GM12878 (cell line): Measurements from ENCODE around the gene HIVEP3. TPM values are rescaled to one million over a fixed set of nuclear protein-coding genes. Genes with fewer than 3 reads are reported as not detected.

ENCODE experiments used
- ATAC-seq: fragments of 200-7000 bp; cut with Tn5 transposase; 3 replicates; pipeline ENCODE4 v1.9.1; 2020; ENCODE audit warnings: mild to moderate bottlenecking, moderate library complexity
- BruUV-seq: library from RNA; stranded (reverse); fragments of 400-500 nt; replicated peaks from 2 replicates; lab custom pipeline; 2021; lab: Mats Ljungman, UMichigan
- CTCF ChIA-PET: fragments of 300-600 bp; sonication (Branson Sonifier 250); formaldehyde crosslinking; extraction: SDS; loops from one replicate; lab custom pipeline; 2021; ENCODE audit warnings: inconsistent platforms; lab: Yijun Ruan, JAX
- POLR2A ChIA-PET: fragments of 350-600 bp; formaldehyde crosslinking; extraction: SDS; loops from one replicate; lab custom pipeline; 2021; ENCODE audit warnings: inconsistent platforms; lab: Charles Lee
- RAD21 ChIA-PET: fragments of 300-600 bp; sonication (Branson Sonifier 250); formaldehyde crosslinking; loops from one replicate; lab custom pipeline; 2023; ENCODE audit warnings: antibody characterized with exemption; ENCODE audit not compliant: unreplicated experiment; lab: Charles Lee
- SMC1A ChIA-PET: fragments of 300-600 bp; sonication (Branson Sonifier 250); formaldehyde crosslinking; loops from one replicate; lab custom pipeline; 2023; ENCODE audit not compliant: unreplicated experiment, uncharacterized antibody; lab: Charles Lee
- DNase-seq: peaks from one replicate; pipeline ENCODE4 v3.0.0-alpha.2; 2011; ENCODE audit warnings: low read depth, low spot score
- FAIRE-seq: peaks from 3 replicates; lab custom pipeline; 2011; peaks lifted over from hg19 to GRCh38; lab: Jason Lieb, UNC
- H2AFZ ChIP-seq: 2 replicates; pipeline ENCODE4 v1.6.0; 2011; ENCODE audit warnings: low read depth, low read length, control low read depth; ENCODE audit not compliant: control insufficient read depth
- H3K27ac ChIP-seq: 2 replicates; pipeline ENCODE4 v1.5.1; 2011; ENCODE audit warnings: control low read depth; ENCODE audit not compliant: control insufficient read depth, insufficient read depth
- H3K27me3 ChIP-seq, 2 experiments: replicated peaks in 1 of 2; 2 replicates each; pipeline versions ENCODE4 v1.6.0 to v1.6.1; 2011; ENCODE audit warnings: low read length in 1 of 2; ENCODE audit not compliant: control insufficient read depth in 2 of 2, insufficient read depth in 2 of 2
- H3K36me3 ChIP-seq, 2 experiments: 2 replicates each; pipeline ENCODE4 v1.5.1; 2011; ENCODE audit warnings: low read length in 1 of 2; ENCODE audit not compliant: control insufficient read depth in 2 of 2, insufficient read depth in 2 of 2
- H3K4me1 ChIP-seq: 2 replicates; pipeline ENCODE4 v1.6.1; 2011; ENCODE audit warnings: mild to moderate bottlenecking, low read length, moderate library complexity, mixed read lengths; ENCODE audit not compliant: control insufficient read depth, insufficient read depth
- H3K4me2 ChIP-seq: 2 replicates; pipeline ENCODE4 v1.6.0; 2011; ENCODE audit warnings: control low read depth; ENCODE audit not compliant: control insufficient read depth, insufficient read depth
- H3K4me3 ChIP-seq: fragments of 200-600 bp; sonication (generic); 2 replicates; pipeline ENCODE4 v1.5.1; 2016
- H3K79me2 ChIP-seq: 2 replicates; pipeline ENCODE4 v1.6.0; 2011; ENCODE audit warnings: low read length; ENCODE audit not compliant: control insufficient read depth, insufficient read depth
- H3K9ac ChIP-seq: 2 replicates; pipeline ENCODE4 v1.8.0; 2011; ENCODE audit warnings: low read length, control low read depth, mixed read lengths; ENCODE audit not compliant: control insufficient read depth, insufficient read depth
- H3K9me3 ChIP-seq: replicated peaks from 3 replicates; pipeline ENCODE4 v1.5.1; 2011; ENCODE audit warnings: mild to moderate bottlenecking, low read length; ENCODE audit not compliant: control insufficient read depth, insufficient read depth
- H4K20me1 ChIP-seq: 2 replicates; pipeline ENCODE4 v1.6.0; 2011; ENCODE audit not compliant: control insufficient read depth, insufficient read depth
- BACH1 ChIP-seq: fragments of 450-650 bp; IDR thresholded peaks from 2 replicates; pipeline ENCODE4 v1.6.1; 2017; ENCODE audit warnings: mild to moderate bottlenecking, borderline replicate concordance
- CHD2 ChIP-seq: IDR thresholded peaks from 2 replicates; pipeline ENCODE4 v1.6.1; 2011; ENCODE audit warnings: low read depth, low read length, improper control_type of control experiment, borderline replicate concordance
- ETV6 ChIP-seq, 2 experiments: fragments of 450-650 bp in 1 of 2; IDR thresholded peaks in 1 of 2; conservative IDR thresholded peaks in 1 of 2; 2 replicates each; pipeline ENCODE4 v1.6.1; 2014; ENCODE audit warnings: antibody characterized with exemption in 1 of 2, borderline replicate concordance in 1 of 2, low read depth in 1 of 2, mild to moderate bottlenecking in 1 of 2, moderate library complexity in 1 of 2
- EZH2 ChIP-seq: IDR thresholded peaks from 2 replicates; pipeline ENCODE4 v1.6.1; 2012; ENCODE audit warnings: low read depth, mild to moderate bottlenecking, control low read depth, inconsistent platforms, low read length, borderline replicate concordance; ENCODE audit not compliant: control insufficient read depth
- GATAD2B ChIP-seq: fragments of 450-650 bp; conservative IDR thresholded peaks from 2 replicates; pipeline ENCODE4 v1.6.1; 2017; ENCODE audit warnings: low read depth, mild to moderate bottlenecking, moderate library complexity
- IKZF1 ChIP-seq: fragments of 450-650 bp; conservative IDR thresholded peaks from 2 replicates; pipeline ENCODE4 v1.6.1; 2017; ENCODE audit warnings: antibody characterized with exemption, mild to moderate bottlenecking
- NR2C2 ChIP-seq: IDR thresholded peaks from 2 replicates; pipeline ENCODE4 v1.6.1; 2011; ENCODE audit warnings: borderline replicate concordance, low read depth; ENCODE audit not compliant: control insufficient read depth, insufficient read length
- NRF1 ChIP-seq: conservative IDR thresholded peaks from 2 replicates; pipeline ENCODE4 v1.6.1; 2011; ENCODE audit warnings: mild to moderate bottlenecking, low read depth, low read length, improper control_type of control experiment
- POLR2AphosphoS2 ChIP-seq: IDR thresholded peaks from 2 replicates; pipeline ENCODE4 v1.6.1; 2011; ENCODE audit warnings: low read depth, mild to moderate bottlenecking, low read length, improper control_type of control experiment, moderate library complexity
- RCOR1 ChIP-seq: conservative IDR thresholded peaks from 2 replicates; pipeline ENCODE4 v1.6.1; 2012; ENCODE audit warnings: low read depth, low read length, improper control_type of control experiment
- SIN3A ChIP-seq: IDR thresholded peaks from 2 replicates; pipeline ENCODE4 v1.6.1; 2012; ENCODE audit warnings: low read depth, low read length, improper control_type of control experiment
- SMAD5 ChIP-seq: IDR thresholded peaks from 2 replicates; pipeline ENCODE4 v1.6.1; 2016; ENCODE audit warnings: antibody characterized with exemption, low read depth
- SREBF2 ChIP-seq: IDR thresholded peaks from 2 replicates; pipeline ENCODE4 v1.6.1; 2012; ENCODE audit warnings: mild to moderate bottlenecking, low read length
- SRF ChIP-seq, 2 experiments: IDR thresholded peaks; 2 replicates each; pipeline ENCODE4 v1.6.1; 2011; ENCODE audit warnings: low read depth in 2 of 2, low read length in 2 of 2, mild to moderate bottlenecking in 1 of 2, moderate library complexity in 1 of 2
- TARDBP ChIP-seq: IDR thresholded peaks from 2 replicates; pipeline ENCODE4 v1.6.1; 2016; ENCODE audit warnings: borderline replicate concordance
- TCF3 ChIP-seq: IDR thresholded peaks from 2 replicates; pipeline ENCODE4 v1.6.1; 2012; ENCODE audit warnings: low read depth, mild to moderate bottlenecking, low read length, borderline replicate concordance; ENCODE audit not compliant: insufficient read depth
- ZBTB33 ChIP-seq: fragments of 450-650 bp; IDR thresholded peaks from 2 replicates; pipeline ENCODE4 v1.6.1; 2017; ENCODE audit warnings: mild to moderate bottlenecking
- ZZZ3 ChIP-seq: IDR thresholded peaks from 2 replicates; pipeline ENCODE4 v1.6.1; 2011; ENCODE audit warnings: low read depth; ENCODE audit not compliant: control insufficient read depth, insufficient read length
- WGBS: methylation state at CpG from one replicate; pipeline ENCODE4 v1.1.6; 2016; ENCODE audit warnings: low lambda C conversion rate; ENCODE audit not compliant: insufficient replicate concordance, insufficient coverage; ENCODE audit errors: missing lambda C conversion rate; 5-methylcytosine and 5-hydroxymethylcytosine counted together
- in situ Hi-C: fragments of 300-500 bp; cut with MboI; formaldehyde crosslinking; loops from 9 replicates; pipeline ENCODE4 v1.14.3; 2018; ENCODE audit warnings: mixed read lengths
- intact Hi-C: fragments of 100-400 bp; cut with micrococcal nuclease; formaldehyde crosslinking; loops from one replicate; pipeline ENCODE4 v1.14.2; 2022; ENCODE audit not compliant: unreplicated experiment
- polyA plus RNA-seq, 11 experiments: library from polyadenylated mRNA; depleted of rRNA in 4 of 11; unstranded in 6 of 11; stranded (reverse) in 5 of 11; fragments of >200 nt; fragmentation: Nextera tagmentation in 4 of 11; fragmentation: Illumina TruSeq in 1 of 11; extraction: Ambion mirVana in 4 of 11; extraction: Trizol in 1 of 11; gene quantifications; 1 replicate in 1 of 11; 2 replicates in 10 of 11; pipeline versions ENCODE4 v1.2.1 to v1.2.3, GENCODE V29; 2011 to 2016; ENCODE audit warnings: inconsistent platforms in 2 of 11, missing spikeins in 2 of 11, low read depth in 1 of 11
- total RNA-seq, 4 experiments: library from RNA; depleted of rRNA in 3 of 4; stranded (reverse); fragments of >200 nt in 3 of 4; fragmentation: Illumina TruSeq in 1 of 4; extraction: Trizol in 1 of 4; gene quantifications; 2 replicates each; pipeline versions ENCODE4 v1.2.1 to v1.2.3, GENCODE V29; 2013 to 2021
- TF ChIP-seq, protein P1 (sequence below): fragments of 450-650 bp; conservative IDR thresholded peaks from 2 replicates; pipeline ENCODE4 v1.6.1; 2017; ENCODE audit warnings: mild to moderate bottlenecking, moderate library complexity

HIVEP3 gene
- total and polyA plus RNA-seq, 10 of the 15 experiments (the other 5 are each of a cell fraction or from before 2014, with no cell fraction given), result 1.8 to 13.6 (median 3.8) TPM

DNA sequence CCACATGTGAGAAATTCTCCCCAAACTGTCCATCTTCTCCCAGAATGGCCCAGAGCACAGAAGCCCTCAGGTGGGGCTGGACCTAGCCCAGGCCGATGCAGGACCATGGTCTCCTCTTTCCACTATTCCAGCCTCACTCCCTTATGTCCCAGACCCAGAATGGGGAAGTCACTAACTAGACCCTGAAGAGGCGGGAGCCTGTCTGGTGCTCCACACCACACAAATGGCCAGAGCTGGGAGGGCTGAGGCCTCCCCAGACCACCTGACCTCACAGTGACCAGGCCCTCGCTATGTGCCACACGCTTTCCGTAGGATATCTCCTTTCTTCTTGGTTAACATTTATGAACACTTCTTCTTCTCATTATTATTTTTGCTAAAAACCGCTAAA is 379.3 kb downstream of the HIVEP3 start (continued):
- no peak for TF ChIP-seq EZH2
- TF ChIP-seq SIN3A, result no peak
- TF ChIP-seq SMAD5, result no peak
- no peak for TF ChIP-seq CHD2
- TF ChIP-seq IKZF1, result no peak
- TF ChIP-seq SRF (IDR thresholded peaks at IDR 0.05; ENCODE audit: low read depth in 2 of 2, low read length in 2 of 2), result no peak
- TF ChIP-seq TARDBP, result no peak
- TF ChIP-seq NRF1, result no peak

DNA sequence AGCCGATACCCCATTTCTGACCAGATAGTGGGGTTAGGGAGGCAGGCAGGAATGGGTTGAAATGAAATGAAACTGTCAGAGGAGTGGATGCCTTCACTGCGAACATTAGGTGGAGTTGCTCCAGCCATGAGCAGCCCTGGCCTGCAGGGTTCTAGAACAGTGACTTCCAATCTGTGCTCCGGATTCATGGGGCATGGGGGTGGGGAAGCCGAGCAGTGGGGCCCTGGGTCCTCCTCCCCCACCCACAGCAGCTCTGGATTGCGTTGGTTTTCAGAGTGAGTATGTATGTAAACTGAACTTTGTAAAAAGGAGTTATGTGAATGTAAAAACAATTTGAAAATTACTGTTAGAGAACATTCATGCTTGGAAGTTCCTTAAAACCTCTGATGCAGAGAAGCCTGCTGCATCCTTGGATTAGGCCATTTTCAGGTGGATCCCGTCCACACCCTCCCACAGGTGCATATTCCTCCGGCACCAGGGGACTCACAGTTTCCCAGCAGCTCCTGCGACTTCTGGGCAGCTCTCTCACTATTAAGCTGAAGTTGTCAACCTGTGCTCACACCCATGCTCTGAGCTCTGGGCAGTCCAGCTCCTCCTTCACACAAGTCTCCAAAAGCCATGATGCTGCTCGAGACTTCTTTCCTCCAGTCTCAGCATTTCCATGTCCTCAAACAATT is 379.8 kb downstream of the HIVEP3 start:
- H3K9ac ChIP-seq, result no peak overlapping the region
- H3K9me3 ChIP-seq, result no peaks in the 10 kb centered on the region
- H3K36me3 ChIP-seq, result peaks cover 0 to 1% of the 10 kb centered on the region in 2 experiments; a peak in 1 of 4 replicates
- no peaks in the 10 kb centered on the region for H3K27me3 ChIP-seq
- no peak overlapping the region for H3K4me3 ChIP-seq
- no peak overlapping the region for H2AFZ ChIP-seq
- 77% methylated on average over 9 of the region's 9 CpGs for WGBS
- no peaks in the 10 kb centered on the region for H3K79me2 ChIP-seq
- H3K4me2 ChIP-seq, result no peak overlapping the region
- in situ Hi-C loops, result no loop called here
- ChIA-PET POLR2A (no interaction called here), SMC1A (no interaction called here), RAD21 (no interaction called here), CTCF (no interaction called here)
- BruUV-seq, result no TSS peak
- no peak for ATAC-seq
- H4K20me1 ChIP-seq, result no peaks in the 10 kb centered on the region
- H3K4me1 ChIP-seq, result peaks cover 3% of the 10 kb centered on the region; the same call in 1 of the 2 replicates
- intact Hi-C loops, result no loop called here
- no peak for FAIRE-seq
- DNase-seq, result no peak
- H3K27ac ChIP-seq, result no peak overlapping the region
- TF ChIP-seq TCF3 (no peak), BACH1 (no peak), NR2C2 (no peak), POLR2AphosphoS2 (no peak), GATAD2B (no peak), RCOR1 (no peak), SREBF2 (no peak), ETV6 (conservative IDR thresholded peaks at IDR 0.05 in 1 of 2, IDR thresholded peaks at IDR 0.05 in 1 of 2; ENCODE audit: borderline replicate concordance in 1 of 2, low read depth in 1 of 2) (no peak), ZBTB33 (no peak), ZZZ3 (no peak)
- TF ChIP-seq, protein P1, sequence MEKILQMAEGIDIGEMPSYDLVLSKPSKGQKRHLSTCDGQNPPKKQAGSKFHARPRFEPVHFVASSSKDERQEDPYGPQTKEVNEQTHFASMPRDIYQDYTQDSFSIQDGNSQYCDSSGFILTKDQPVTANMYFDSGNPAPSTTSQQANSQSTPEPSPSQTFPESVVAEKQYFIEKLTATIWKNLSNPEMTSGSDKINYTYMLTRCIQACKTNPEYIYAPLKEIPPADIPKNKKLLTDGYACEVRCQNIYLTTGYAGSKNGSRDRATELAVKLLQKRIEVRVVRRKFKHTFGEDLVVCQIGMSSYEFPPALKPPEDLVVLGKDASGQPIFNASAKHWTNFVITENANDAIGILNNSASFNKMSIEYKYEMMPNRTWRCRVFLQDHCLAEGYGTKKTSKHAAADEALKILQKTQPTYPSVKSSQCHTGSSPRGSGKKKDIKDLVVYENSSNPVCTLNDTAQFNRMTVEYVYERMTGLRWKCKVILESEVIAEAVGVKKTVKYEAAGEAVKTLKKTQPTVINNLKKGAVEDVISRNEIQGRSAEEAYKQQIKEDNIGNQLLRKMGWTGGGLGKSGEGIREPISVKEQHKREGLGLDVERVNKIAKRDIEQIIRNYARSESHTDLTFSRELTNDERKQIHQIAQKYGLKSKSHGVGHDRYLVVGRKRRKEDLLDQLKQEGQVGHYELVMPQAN, result no peak
